Mononuclear cell (primary cell): ENCODE measurements around the gene FAM89B. TPM values are rescaled to one million over a fixed set of nuclear protein-coding genes. Genes with fewer than 3 reads are reported as not detected.

Experiments
- H3K27me3 ChIP-seq: 2 replicates; pipeline ENCODE4 v1.6.0; 2011; ENCODE audit warnings: low read length, control low read depth; ENCODE audit not compliant: insufficient read depth
- H3K4me1 ChIP-seq: 2 replicates; pipeline ENCODE4 v1.5.1; 2011; ENCODE audit warnings: mild to moderate bottlenecking, low read length, control low read depth; ENCODE audit not compliant: insufficient read depth
- H3K4me3 ChIP-seq: 2 replicates; pipeline ENCODE4 v1.5.1; 2011; ENCODE audit warnings: mild to moderate bottlenecking, low read length, moderate library complexity
- H3K9me3 ChIP-seq: 2 replicates; pipeline ENCODE4 v1.5.1; 2011; ENCODE audit warnings: low read depth, mild to moderate bottlenecking, control low read depth, low read length
- total RNA-seq: library from RNA; depleted of rRNA; stranded (reverse); fragments of >200 nt; gene quantifications from one replicate; pipeline ENCODE4 v1.2.3, GENCODE V29; 2012

Gene FAM89B
- total RNA-seq, 1 donor = 18.1 TPM

DNA sequence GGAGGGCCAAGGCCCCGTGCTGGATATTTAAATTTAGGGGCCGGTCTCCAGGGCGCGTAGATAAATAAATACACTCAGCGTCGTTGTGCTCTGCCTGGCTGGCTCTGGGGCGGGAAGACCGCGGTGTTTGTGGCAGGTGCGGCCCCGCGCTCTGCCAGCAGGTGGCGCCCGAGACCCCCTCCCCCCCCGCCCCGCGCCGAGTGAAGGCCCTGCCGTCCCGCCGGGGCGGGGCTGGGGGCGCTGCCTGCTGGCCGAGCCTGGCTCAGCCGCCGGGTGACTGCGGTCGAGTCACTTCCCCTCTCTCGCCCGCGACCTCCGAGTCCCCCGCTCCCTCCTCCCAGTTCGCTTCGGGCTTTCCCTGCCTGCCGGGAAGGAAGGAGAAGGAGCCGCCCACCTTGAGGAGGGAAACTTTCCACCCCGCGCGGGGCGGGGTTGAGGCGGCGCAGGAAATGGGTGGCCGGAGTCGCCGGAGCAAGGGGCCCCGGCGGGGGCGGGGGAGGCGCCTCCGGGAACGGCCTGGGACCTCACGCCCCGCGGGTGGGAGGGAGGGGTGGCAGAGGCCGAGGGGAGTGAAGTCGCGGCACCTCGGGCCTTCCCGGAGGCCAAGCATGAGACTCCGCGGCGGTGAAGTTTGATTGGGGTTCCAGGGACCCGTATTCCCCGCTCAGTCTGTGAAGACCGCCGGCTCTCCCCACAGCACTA, 1.9 kb downstream of the FAM89B start:
- Histone ChIP-seq H3K4me3 (peak overlapping the region; percentile 67), H3K9me3 (no peaks in the 10 kb centered on the region), H3K4me1 (peaks cover 75% of the 10 kb centered on the region), H3K27me3 (no peaks in the 10 kb centered on the region)

GRCh38 chr11:65574811-65575567, 2.7 kb downstream of the FAM89B start:
- H3K4me3 ChIP-seq = peak overlapping the region; percentile 67
- H3K27me3 ChIP-seq = no peaks in the 10 kb centered on the region
- H3K9me3 ChIP-seq = no peaks in the 10 kb centered on the region
- peaks cover 73% of the 10 kb centered on the region for H3K4me1 ChIP-seq

DNA sequence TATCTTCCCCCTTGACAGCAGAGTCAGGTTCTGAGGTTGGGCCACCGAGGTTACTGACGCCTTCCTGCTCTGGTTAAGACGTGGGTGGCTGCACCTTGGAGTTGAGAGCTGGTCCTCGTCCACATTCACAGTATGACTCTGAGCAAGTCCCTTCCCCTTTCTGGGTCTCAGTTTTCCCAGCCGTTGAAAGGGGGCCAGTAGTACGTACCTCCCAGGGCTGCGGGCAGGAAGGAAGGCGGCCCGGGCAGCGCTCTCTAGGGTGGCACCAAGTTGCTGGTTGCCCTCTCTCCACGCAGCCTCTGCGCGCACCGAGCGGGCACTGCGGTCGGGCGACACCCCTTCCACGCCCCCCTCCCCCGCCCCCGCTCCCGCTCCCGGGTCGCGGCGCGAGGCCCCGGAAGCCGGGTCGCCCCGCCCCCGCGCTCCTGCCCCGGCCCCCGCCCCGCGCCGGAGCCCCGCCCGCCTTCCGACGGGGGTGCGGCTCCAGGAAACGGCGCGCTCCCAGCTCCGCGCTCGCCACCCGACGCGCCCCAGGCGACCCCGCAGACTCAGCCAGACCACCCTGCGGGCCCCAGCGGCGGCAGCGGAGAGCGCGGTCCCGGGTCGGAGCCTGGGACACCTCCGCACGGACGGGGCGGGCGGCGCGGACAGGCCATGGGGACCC, 3.4 kb downstream of the FAM89B start, which contains the start of gene EHBP1L1:
Gene EHBP1L1, plus strand, starts transcription at position 486 of the 664 bp plus-strand sequence. CDS start 250 bp downstream, outside the sequence.
- Histone ChIP-seq H3K9me3 (no peaks in the 10 kb centered on the region), H3K4me1 (peaks cover 71% of the 10 kb centered on the region), H3K27me3 (no peaks in the 10 kb centered on the region), H3K4me3 (peak within 1 kb of the TSS; percentile 76)

DNA sequence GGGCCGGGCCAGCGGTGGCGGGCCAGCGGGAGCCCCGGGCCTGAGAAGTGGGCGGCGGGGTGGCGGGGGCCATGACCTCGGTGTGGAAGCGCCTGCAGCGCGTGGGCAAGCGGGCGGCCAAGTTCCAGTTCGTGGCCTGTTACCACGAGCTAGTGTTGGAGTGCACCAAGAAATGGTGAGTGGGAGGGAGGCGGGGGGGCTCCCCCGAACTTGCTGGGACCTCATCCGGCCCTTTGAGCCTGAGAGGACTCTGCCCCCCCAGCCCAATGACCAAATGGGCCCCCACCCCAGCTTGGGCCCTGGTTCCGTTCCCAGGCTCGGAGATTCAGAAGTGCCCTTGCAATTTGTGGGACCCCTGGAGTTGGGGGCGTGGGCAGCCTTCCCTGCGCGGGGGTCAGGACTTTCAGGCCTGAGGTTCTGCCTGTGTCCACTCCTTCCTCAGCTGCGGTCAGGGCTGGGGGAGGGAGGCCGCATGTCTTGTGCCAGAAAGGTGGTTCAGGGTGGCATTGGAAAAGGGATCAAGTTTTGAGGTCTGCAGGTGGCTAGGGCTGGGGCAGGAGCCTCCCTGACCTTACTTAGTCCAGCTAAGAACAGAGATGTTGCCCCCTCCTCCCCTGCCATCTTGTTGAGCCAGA, 4.0 kb downstream of the FAM89B start:
- peaks cover 65% of the 10 kb centered on the region for H3K4me1 ChIP-seq
- H3K4me3 ChIP-seq = peak overlapping the region; percentile 76
- H3K9me3 ChIP-seq = no peaks in the 10 kb centered on the region
- no peaks in the 10 kb centered on the region for H3K27me3 ChIP-seq

GRCh38 chr11:65576867-65577755, 4.8 kb downstream of the FAM89B start:
- Histone ChIP-seq H3K4me1 (peaks cover 57% of the 10 kb centered on the region), H3K9me3 (no peaks in the 10 kb centered on the region), H3K4me3 (peak overlapping the region; percentile 76), H3K27me3 (no peaks in the 10 kb centered on the region)

- H3K27me3 ChIP-seq = no peaks in the 10 kb centered on the region
- H3K4me1 ChIP-seq = peaks cover 56% of the 10 kb centered on the region
- H3K4me3 ChIP-seq = peak overlapping the region; percentile 76
- no peaks in the 10 kb centered on the region for H3K9me3 ChIP-seq
Measured at GRCh38 chr11:65577756-65578109, 5.4 kb downstream of the FAM89B start.

DNA sequence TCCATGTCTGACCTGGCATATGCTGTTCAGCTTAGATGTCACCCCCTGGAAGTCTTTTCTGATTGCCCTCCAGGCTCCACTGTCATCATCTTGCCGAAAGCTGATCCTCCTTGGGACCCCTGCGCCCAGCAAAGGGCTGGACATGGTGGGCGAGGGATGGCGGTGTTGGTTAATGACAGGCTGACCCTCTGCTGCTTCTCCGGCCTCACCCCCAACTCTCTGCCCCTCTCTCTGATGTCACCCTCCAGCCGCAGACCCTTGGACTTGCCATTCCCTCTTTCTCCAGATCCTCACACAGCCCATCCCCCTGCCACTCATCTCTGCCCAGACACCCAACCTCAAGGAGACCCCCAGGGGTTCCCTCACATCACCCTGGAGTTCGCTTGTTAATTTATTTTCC, 5.8 kb downstream of the FAM89B start:
- Histone ChIP-seq H3K27me3 (no peaks in the 10 kb centered on the region), H3K4me1 (peaks cover 52% of the 10 kb centered on the region), H3K9me3 (no peaks in the 10 kb centered on the region), H3K4me3 (peak overlapping the region; percentile 76)

- no peaks in the 10 kb centered on the region for H3K9me3 ChIP-seq
- no peaks in the 10 kb centered on the region for H3K27me3 ChIP-seq
- no peak overlapping the region for H3K4me3 ChIP-seq
- peaks cover 47% of the 10 kb centered on the region for H3K4me1 ChIP-seq
Measured at GRCh38 chr11:65578667-65579066, 6.3 kb downstream of the FAM89B start.

GRCh38 chr11:65579291-65579690, 7.0 kb downstream of the FAM89B start:
- H3K27me3 ChIP-seq = no peaks in the 10 kb centered on the region
- H3K4me1 ChIP-seq = peaks cover 43% of the 10 kb centered on the region
- no peak overlapping the region for H3K4me3 ChIP-seq
- no peaks in the 10 kb centered on the region for H3K9me3 ChIP-seq

- peaks cover 37% of the 10 kb centered on the region for H3K4me1 ChIP-seq
- no peaks in the 10 kb centered on the region for H3K9me3 ChIP-seq
- no peaks in the 10 kb centered on the region for H3K27me3 ChIP-seq
- H3K4me3 ChIP-seq = no peak overlapping the region
Measured at GRCh38 chr11:65580031-65580692, 7.8 kb downstream of the FAM89B start.

DNA sequence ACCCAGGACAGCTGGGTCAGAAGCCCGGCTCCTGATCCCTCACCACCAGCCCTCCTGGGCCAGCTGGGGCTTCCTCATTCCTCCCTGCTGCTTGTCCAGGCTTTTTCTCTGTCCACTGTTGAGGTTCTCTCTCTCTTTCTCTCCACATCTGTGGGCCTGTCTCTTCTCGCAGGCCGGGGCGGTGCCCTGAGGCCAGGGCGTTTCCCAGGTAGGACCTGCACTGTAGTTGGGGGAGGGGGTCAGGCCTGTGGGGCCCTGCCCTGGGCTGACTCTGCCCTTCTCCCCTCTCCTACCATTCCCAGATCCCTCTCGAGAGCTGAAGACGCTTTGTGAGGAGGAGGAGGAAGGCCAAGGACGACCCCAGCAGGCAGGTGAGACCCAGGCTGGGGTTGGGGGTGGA, 8.4 kb downstream of the FAM89B start:
- Histone ChIP-seq H3K27me3 (no peaks in the 10 kb centered on the region), H3K4me3 (no peak overlapping the region), H3K4me1 (peaks cover 37% of the 10 kb centered on the region), H3K9me3 (no peaks in the 10 kb centered on the region)

GRCh38 chr11:65581928-65582327, 9.6 kb downstream of the FAM89B start:
- peaks cover 42% of the 10 kb centered on the region for H3K4me1 ChIP-seq
- no peaks in the 10 kb centered on the region for H3K27me3 ChIP-seq
- H3K4me3 ChIP-seq = no peak overlapping the region
- no peaks in the 10 kb centered on the region for H3K9me3 ChIP-seq

DNA sequence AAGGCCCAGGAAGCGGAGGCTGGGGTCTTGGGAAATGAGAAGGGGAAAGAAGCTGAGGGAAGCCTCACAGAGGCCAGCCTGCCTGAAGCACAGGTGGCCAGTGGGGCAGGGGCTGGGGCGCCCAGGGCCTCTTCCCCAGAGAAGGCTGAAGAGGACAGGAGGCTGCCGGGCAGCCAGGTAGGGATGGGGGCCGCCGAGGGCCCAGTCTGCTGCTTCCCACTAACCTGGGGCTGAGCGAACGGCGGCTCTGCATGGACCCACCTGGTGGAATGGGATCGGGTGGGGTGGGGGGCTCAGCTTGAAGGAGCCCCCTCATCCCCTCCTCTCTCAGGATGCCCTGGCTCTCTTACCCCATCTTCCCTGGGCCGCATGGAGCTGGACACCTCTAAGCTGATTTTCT, 11.3 kb downstream of the FAM89B start:
- Histone ChIP-seq H3K4me3 (no peak overlapping the region), H3K9me3 (no peaks in the 10 kb centered on the region), H3K27me3 (no peaks in the 10 kb centered on the region), H3K4me1 (peaks cover 42% of the 10 kb centered on the region)

- H3K4me3 ChIP-seq = no peak overlapping the region
Measured at GRCh38 chr11:65584106-65584505, 11.8 kb downstream of the FAM89B start.

More at GRCh38 chr11:65584106-65584505, 11.8 kb downstream of the FAM89B start:
- Histone ChIP-seq H3K27me3 (no peaks in the 10 kb centered on the region), H3K9me3 (no peaks in the 10 kb centered on the region), H3K4me1 (peaks cover 42% of the 10 kb centered on the region)
